NCI-H774 (cell line): Measurements from ENCODE around the gene C5orf15.
"Not testable (repeated sequence)": the region's sequence is repeated elsewhere in the genome, so short reads cannot be mapped to it uniquely, and the experiment has no call there.

Experiments
- DNase-seq: peaks from one replicate; lab custom pipeline; 2025; lab: John Stamatoyannopoulos, UW

The C5orf15 gene

GRCh38 chr5:133994297-133994989 is 26.0 kb upstream of the C5orf15 start:
- DNase-seq, result no peak

GRCh38 chr5:133993185-133993936 is 24.9 kb upstream of the C5orf15 start:
- no peak for DNase-seq

GRCh38 chr5:133992429-133993155 is 24.2 kb upstream of the C5orf15 start:
- DNase-seq, result no peak

GRCh38 chr5:133991171-133991910 is 22.9 kb upstream of the C5orf15 start:
- DNase-seq, result no peak

- peak; percentile 48 for DNase-seq
Measured at GRCh38 chr5:133990396-133990795, 22.0 kb upstream of the C5orf15 start.

- no peak for DNase-seq
Measured at GRCh38 chr5:133985540-133986180, 17.2 kb upstream of the C5orf15 start.

- DNase-seq, result no peak
Measured at GRCh38 chr5:133983674-133984073, 15.2 kb upstream of the C5orf15 start.

GRCh38 chr5:133981714-133982113 is 13.3 kb upstream of the C5orf15 start:
- DNase-seq, result no peak

- no peak for DNase-seq
Measured at GRCh38 chr5:133980652-133981051, 12.2 kb upstream of the C5orf15 start.

- DNase-seq, result no peak
Measured at GRCh38 chr5:133978943-133979342, 10.5 kb upstream of the C5orf15 start.

GRCh38 chr5:133977858-133978257 is 9.4 kb upstream of the C5orf15 start:
- DNase-seq, result no peak

GRCh38 chr5:133977161-133977787 is 8.8 kb upstream of the C5orf15 start:
- no peak for DNase-seq

- not testable (repeated sequence) for DNase-seq
Measured at GRCh38 chr5:133975546-133975945, 7.1 kb upstream of the C5orf15 start.

- DNase-seq, result no peak
Measured at GRCh38 chr5:133974142-133974541, 5.7 kb upstream of the C5orf15 start.

- DNase-seq, result no peak
Measured at GRCh38 chr5:133970325-133970909, 2.0 kb upstream of the C5orf15 start.

GRCh38 chr5:133969654-133970324 is 1.4 kb upstream of the C5orf15 start:
- DNase-seq, result no peak

- no peak for DNase-seq
Measured at GRCh38 chr5:133967698-133968203, 674 bp downstream of the C5orf15 start.

GRCh38 chr5:133967124-133967523 is 1.3 kb downstream of the C5orf15 start:
- no peak for DNase-seq

GRCh38 chr5:133966090-133966489 is 2.3 kb downstream of the C5orf15 start:
- DNase-seq, result no peak
